Spleen (tissue), 7 donors: ENCODE data around the gene SLC22A2.

Experiments
- CTCF ChIP-seq, 11 experiments: fragments of 200-600 bp in 7 of 11; fragments of 450-650 bp in 4 of 11; sonication (generic) in 4 of 11; IDR thresholded peaks in 8 of 11; conservative IDR thresholded peaks in 3 of 11; 1 replicate in 7 of 11; 2 replicates in 4 of 11; pipeline versions ENCODE4 v1.4.0 to v1.8.0; 2016 to 2021; ENCODE audit warnings: antibody characterized with exemption in 11 of 11, inconsistent platforms in 4 of 11, mild to moderate bottlenecking in 1 of 11
- POLR2A ChIP-seq, 3 donors: fragments of 450-650 bp; IDR thresholded peaks; one replicate each; pipeline ENCODE4 v1.5.1; 2017; ENCODE audit warnings: antibody characterized with exemption in 3 of 3, mild to moderate bottlenecking in 1 of 3
- POLR2AphosphoS5 ChIP-seq, 3 donors: sonication (generic); formaldehyde crosslinking; IDR thresholded peaks; one replicate each; pipeline ENCODE4 v1.5.1; 2017; ENCODE audit warnings: antibody characterized with exemption in 3 of 3
- donor health status: DM: no; HTN: no; CAD: no; lungs with moderate emphysema.
- donor health status: DM: no; HTN: no; CAD: no.
- donor health status: DM: no; HTN: no; CAD: no.

GRCh38 chr6:160238761-160239751, 19.6 kb downstream of the SLC22A2 start:
- TF ChIP-seq POLR2A (IDR thresholded peaks at IDR 0.05) (no peak), POLR2AphosphoS5 (IDR thresholded peaks at IDR 0.05) (no peak), CTCF (IDR thresholded peaks at IDR 0.05 in 8 of 11, conservative IDR thresholded peaks at IDR 0.05 in 3 of 11) (no peak)
